Endometrial microvascular endothelial cells (primary cell): ENCODE data around the gene RPS10. TPM values are rescaled to one million over a fixed set of nuclear protein-coding genes. Genes with fewer than 3 reads are reported as not detected.

ENCODE experiments used
- in situ Hi-C: cut with HindIII; loops from 2 replicates; pipeline ENCODE4 v1.10.0; 2017; ENCODE audit warnings: low sequenced_read_pairs, low pct_unique_long_range_greater_than_20kb; ENCODE audit errors: inconsistent ontology term
- total RNA-seq: library from RNA; depleted of rRNA; stranded (reverse); fragments of >200 nt; gene quantifications from one replicate; pipeline ENCODE4 v1.2.3, GENCODE V29; 2015; ENCODE audit errors: inconsistent ontology term

The RPS10 gene
- 2,811 TPM for total RNA-seq

- in situ Hi-C loops: no loop called here
These were observed at the start of gene RPS10 for GRCh38 chr6:34425498-34426410. Gene RPS10 (minus strand): TSS chr6:34426069. CDS start chr6:34425221, 848 bp downstream.

DNA sequence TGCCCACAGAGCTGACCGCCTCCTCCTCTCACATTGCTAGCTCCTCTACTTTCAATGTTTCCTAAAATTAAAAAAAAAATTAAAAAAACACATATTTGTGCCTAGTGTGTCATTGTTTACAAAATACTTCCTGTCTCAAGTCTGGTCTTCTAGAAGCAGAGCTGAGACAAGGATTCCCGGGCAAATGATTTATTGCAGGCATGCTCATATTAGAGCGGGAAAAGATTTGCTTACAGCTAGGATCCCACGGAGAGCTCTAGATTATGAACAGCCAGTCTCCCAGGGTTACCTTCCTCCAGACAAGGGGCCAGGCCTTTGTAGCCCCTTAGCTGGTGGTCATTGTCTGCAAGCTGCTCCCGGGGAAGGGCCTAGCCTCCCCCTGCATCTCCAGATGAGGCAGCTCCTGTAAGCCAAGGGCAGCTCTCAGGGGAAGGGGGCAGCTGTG, 49.4 kb upstream of the RPS10 start:
- in situ Hi-C loops: no loop called here

DNA sequence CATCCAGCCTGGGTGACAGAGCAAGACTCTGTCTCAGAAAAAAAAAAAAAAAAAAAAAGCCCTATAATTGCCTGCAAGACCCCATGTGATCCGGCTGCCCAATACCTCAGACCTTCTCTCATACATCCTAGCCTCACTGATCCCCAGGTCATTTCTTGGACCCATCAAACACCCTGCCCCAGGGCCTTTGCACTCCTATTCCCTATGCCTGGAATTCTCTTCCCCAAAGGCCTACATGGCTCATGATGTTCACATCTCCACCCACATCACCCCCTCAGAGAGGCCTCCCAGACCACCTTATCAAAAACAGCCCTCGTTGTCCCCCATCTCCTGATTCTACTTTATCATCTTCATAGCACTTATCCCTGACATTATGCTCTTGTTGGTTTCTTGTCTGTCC, 48.9 kb upstream of the RPS10 start:
- in situ Hi-C loops: no loop called here

DNA sequence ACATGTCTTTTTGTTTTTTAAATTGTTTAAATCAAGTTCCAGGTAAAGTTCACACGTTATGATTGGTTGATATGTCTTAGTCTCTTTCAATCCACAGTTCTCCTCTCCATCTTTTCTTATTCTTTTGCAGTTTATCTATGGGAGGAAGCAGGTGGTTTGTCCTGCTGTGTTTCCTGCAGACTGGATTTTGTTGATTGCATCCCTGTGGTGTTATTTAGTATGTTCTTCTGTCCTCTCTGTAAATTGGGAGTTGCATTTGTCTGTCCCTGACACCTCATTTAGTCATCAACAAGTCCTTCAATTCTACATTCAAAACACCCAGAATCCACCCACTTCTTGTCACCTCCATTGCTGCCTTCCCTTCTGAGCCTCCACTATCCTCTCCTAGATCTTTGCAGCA, 48.1 kb upstream of the RPS10 start:
- in situ Hi-C loops: no loop called here

GRCh38 chr6:34472425-34472824, 46.6 kb upstream of the RPS10 start:
- in situ Hi-C loops: no loop called here

DNA sequence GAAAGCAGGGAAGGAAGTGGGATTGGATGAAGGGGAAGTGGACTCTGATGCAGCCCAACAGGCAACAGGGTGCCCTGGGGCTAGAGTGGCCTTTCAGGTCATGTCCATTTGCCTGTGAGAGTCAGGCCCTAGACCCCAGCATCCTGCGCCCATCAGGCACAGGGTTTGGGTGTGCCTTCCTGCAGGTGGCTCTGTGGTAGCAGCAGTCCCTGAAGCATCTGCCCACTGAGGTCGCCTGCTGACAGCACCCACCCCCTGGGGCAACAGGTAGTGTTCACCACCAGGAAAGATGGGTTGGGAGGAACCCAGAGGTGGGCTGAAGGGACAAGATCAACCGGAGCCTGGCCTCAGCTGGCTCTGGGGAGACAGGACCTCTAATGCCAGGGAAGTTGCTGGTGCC, 43.6 kb upstream of the RPS10 start:
- in situ Hi-C loops: no loop called here

DNA sequence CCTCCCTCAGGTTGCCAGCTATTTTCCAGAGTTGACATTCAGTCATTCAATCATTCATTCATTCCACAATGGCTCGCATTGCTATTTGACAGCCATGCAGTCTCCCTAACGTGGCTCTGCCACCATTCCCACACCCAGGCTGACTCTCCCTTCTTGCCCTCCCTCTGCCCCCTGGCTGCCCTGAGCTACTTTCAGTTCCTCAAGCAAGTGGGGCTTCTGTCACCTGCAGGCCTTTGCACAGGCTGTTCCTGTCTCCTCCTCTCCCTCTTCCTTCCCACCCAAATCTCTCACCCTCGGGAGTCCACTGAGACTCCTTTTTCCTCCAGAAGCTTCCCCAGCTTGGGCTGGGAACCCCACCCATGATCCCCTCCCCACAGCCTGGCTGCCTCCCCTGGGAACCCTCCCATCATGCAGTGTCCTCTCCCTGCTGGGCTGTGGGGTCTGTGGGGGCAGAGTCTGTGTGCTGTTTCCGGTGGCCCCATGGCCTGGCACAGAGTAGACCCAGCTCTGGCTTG, 42.6 kb upstream of the RPS10 start:
- in situ Hi-C loops: no loop called here

DNA sequence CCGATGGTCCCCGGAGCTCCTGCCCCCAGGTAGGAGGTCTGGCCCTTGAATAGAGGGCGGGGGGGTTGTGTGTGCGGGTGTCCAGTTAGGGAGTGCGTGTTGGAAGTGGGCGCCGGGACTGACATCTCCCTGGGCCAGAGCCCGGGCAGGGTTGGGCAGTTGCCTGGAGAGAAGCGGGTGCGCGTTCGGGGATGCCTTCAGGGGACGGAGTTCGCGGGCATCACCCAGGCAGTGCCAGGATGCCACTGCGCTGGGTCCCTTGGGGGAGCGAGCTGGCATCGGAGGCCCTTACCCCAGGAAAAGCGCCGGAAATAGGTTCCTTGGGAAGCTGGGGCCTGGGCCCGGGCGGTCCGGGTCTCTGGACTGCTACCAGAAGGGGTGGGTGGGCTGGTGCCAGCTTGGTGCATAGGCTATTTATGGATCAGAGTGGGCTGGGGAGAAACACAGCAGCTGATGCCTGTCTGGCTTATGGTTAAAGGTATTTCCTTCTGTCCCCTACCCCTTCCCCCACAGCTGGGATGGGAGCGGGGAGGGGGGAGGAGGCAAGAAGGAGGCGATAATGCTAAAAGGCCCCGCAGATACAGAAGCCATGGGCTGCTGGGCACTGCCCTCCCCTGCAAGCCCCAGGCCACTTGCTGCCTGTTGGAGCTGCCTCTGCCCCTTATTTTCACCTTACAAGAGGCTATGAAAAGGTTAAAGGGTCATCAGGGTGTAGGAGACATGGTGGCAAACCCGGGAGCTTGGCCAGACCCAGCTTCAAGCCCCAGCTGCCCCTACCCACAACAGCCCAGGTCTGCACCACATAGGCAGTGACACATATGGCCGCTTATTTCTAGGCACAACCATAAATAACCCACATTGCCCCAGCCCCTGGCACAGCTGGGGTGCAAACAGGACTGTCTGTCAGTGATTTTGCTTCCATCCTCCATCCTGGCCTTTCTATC, 40.6 kb upstream of the RPS10 start:
- in situ Hi-C loops: no loop called here

- in situ Hi-C loops: no loop called here
These were observed 39.8 kb upstream of the RPS10 start, which contains the start of gene PACSIN1 for GRCh38 chr6:34465531-34466241. Gene PACSIN1 (plus strand): TSS chr6:34466076. CDS start chr6:34526306, 60,230 bp downstream.

DNA sequence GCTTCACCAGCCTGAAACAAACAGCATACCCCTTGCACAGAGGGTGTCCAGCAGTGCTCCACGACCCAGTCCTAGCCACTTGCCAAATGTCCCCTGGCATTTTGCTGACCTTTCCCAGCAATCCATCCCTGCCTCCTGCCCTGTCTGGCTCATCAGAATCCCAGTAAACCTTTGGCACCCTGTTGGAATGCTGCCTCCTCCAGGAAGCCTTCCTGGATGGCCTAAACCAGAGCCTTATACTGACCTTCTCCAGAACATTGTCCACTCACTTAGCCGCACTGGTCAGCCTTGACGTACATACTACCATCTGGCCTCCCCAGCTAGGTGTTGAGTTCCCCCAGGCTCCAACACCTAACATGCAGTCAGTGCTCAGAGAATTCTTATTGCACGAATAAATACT, 38.0 kb upstream of the RPS10 start:
- in situ Hi-C loops: no loop called here

DNA sequence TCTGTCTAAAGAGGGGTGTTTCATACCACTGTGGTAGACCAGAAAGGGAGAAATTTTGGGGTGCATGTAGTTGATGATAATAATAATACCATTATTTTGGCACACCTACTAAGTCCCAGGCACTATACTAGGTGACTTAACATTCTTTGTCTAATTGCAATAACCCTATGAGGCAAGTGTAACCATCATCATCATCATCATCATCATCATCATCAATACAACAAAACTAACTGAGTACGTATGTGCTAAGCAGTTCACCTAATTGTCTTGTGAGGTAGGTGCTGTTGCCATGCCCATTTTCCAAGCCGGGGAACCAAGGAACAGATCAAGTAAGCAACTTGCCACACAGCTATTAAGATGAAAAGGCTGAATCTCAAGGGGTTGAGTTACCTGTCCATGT, 37.4 kb upstream of the RPS10 start:
- in situ Hi-C loops: no loop called here

- in situ Hi-C loops: no loop called here
These were observed 36.7 kb upstream of the RPS10 start for GRCh38 chr6:34462551-34462971.

DNA sequence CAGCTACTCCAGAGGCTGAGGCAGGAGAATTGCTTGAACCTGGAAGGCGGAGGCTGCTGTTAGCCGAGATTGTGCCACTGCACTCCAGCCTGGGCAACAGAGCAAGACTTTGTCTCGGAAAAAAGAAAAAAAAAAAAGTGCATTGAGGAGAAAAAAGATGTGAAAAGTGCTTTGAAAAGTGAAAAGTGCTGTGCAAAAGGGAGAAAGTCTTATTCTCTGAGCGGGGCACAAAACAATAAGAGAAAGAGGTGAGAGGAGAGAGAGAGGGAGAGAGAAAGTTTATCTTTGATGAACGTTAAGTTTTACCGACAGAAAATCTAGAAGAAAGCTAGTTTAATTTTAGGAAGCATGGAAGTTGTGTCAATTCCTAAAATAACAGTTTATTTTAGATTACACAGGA, 36.1 kb upstream of the RPS10 start:
- in situ Hi-C loops: no loop called here

DNA sequence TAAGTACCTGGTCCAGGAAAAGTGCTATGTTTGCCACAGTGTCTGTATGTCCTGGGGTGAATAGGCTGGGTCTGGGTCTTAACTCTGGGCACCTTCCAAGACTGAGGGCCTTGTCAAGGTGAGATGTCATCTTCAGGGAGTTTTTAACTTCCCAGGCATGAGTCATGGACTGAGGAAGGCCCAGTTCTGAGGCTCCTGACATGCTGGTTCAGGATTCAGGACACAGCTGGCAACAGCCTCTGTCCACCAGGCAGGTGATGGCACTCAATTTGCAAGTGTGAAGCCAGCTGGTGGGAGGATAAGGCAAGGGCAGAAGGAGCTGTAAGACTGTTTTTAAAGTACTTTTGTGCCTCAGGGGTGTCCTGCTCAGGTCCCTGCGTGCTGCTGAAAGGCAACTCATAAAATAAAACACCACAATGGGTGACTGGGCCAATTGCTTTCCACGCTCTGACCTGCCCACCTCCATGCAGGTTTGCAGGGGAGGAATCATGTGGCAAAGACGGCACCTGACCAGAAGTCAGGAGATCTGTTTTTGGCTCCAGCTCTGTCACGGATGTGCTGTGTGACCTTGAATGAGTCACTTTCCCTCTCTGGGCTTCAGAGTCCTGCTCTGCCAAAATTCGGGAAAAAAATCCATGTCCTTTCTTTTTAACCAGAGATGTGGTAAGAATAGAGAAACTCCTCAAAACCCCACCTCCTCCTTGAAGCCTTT, 35.1 kb upstream of the RPS10 start:
- in situ Hi-C loops: no loop called here

DNA sequence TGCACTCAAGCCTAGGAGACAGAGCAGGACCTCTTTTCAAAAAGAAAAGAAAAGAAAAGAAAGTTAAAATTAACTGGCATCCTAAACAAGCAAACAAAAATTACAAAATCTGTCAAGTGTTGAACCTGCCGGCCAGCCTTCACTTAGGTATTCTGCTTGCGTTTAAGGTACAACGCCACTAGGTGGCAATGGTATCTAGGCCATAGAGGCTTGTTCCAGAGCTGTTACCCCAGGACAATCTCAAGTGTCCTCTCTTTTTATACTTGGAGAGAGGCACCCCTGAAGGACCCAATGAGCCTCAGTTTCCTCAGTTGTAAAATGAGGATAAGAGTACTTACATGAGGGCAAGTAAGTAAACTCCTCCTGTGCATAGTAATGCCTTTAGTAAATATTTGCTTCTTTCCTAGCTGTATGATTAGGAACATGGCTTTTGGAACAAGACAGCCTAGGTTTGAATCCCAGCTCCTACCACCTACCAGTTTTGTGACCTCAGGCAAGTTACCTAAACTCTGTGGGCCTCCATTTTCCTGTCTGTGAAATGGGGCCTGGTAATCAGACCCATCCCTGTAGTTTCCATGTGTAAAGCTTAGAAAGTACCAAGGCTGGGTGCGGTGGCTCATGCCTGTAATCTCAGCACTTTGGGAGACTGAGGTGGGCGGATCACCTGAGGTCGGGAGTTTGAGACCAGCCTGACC, 34.2 kb upstream of the RPS10 start:
- in situ Hi-C loops: no loop called here

GRCh38 chr6:34457742-34458735, 32.2 kb upstream of the RPS10 start:
- in situ Hi-C loops: no loop called here

GRCh38 chr6:34457382-34457741, 31.5 kb upstream of the RPS10 start:
- in situ Hi-C loops: no loop called here
